H9 (cell line): ENCODE measurements around the gene BCL11B. TPM values are rescaled to one million over a fixed set of nuclear protein-coding genes. Genes with fewer than 3 reads are reported as not detected.

ENCODE experiments used
- DNase-seq: peaks from one replicate; pipeline ENCODE4 v3.0.0-alpha.2; 2017
- H2AFZ ChIP-seq: one replicate; pipeline ENCODE4 v1.6.1; 2013; ENCODE audit warnings: mild to moderate bottlenecking, low read length, control low read depth, moderate library complexity
- H2AK5ac ChIP-seq: 2 replicates; pipeline ENCODE4 v1.6.1; 2013; ENCODE audit warnings: low read length, control low read depth, mixed read lengths; ENCODE audit not compliant: insufficient read length
- H2BK120ac ChIP-seq: one replicate; pipeline ENCODE4 v1.6.1; 2013; ENCODE audit warnings: low read depth, mild to moderate bottlenecking, low read length, control low read depth, inconsistent platforms; ENCODE audit not compliant: poor library complexity, severe bottlenecking
- H2BK12ac ChIP-seq: 2 replicates; pipeline ENCODE4 v1.6.1; 2013; ENCODE audit warnings: low read length, control low read depth, mixed read lengths, low read depth; ENCODE audit not compliant: insufficient read length
- H2BK15ac ChIP-seq: 2 replicates; pipeline ENCODE4 v1.6.1; 2013; ENCODE audit warnings: low read depth, low read length, control low read depth
- H2BK20ac ChIP-seq: one replicate; pipeline ENCODE4 v1.6.1; 2013; ENCODE audit warnings: low read depth, mild to moderate bottlenecking, low read length, control low read depth, inconsistent platforms; ENCODE audit not compliant: poor library complexity, severe bottlenecking
- H2BK5ac ChIP-seq: 2 replicates; pipeline ENCODE4 v1.6.1; 2013; ENCODE audit warnings: low read length, control low read depth, mixed read lengths; ENCODE audit not compliant: insufficient read length
- H3K14ac ChIP-seq: 2 replicates; pipeline ENCODE4 v1.6.1; 2013; ENCODE audit warnings: low read length, control low read depth; ENCODE audit not compliant: insufficient read depth
- H3K18ac ChIP-seq: 2 replicates; pipeline ENCODE4 v1.6.1; 2013; ENCODE audit warnings: low read depth, mild to moderate bottlenecking, mixed read lengths, low read length, control low read depth; ENCODE audit not compliant: insufficient read length
- H3K23ac ChIP-seq: 2 replicates; pipeline ENCODE4 v1.6.1; 2013; ENCODE audit warnings: low read length, control low read depth, mixed read lengths, low read depth; ENCODE audit not compliant: insufficient read length
- H3K23me2 ChIP-seq: 2 replicates; pipeline ENCODE4 v1.6.1; 2013; ENCODE audit warnings: low read depth, mild to moderate bottlenecking, mixed read lengths, low read length, control low read depth; ENCODE audit not compliant: insufficient read length, poor library complexity, severe bottlenecking
- H3K27ac ChIP-seq: 2 replicates; pipeline ENCODE4 v1.5.1; 2013; ENCODE audit warnings: low read length, control low read depth, mixed read lengths, low read depth; ENCODE audit not compliant: insufficient read length
- H3K27me3 ChIP-seq: 2 replicates; pipeline ENCODE4 v1.6.1; 2013; ENCODE audit warnings: low read length, control low read depth, inconsistent platforms; ENCODE audit not compliant: insufficient read depth
- H3K4ac ChIP-seq: 2 replicates; pipeline ENCODE4 v1.6.1; 2013; ENCODE audit warnings: low read depth, mild to moderate bottlenecking, control low read depth, inconsistent platforms, low read length, moderate library complexity
- H3K4me1 ChIP-seq: 2 replicates; pipeline ENCODE4 v1.6.1; 2013; ENCODE audit warnings: low read length, control low read depth, inconsistent platforms; ENCODE audit not compliant: insufficient read depth
- H3K4me2 ChIP-seq: 2 replicates; pipeline ENCODE4 v1.6.1; 2013; ENCODE audit warnings: low read length, control low read depth, mixed read lengths; ENCODE audit not compliant: insufficient read length, insufficient read depth
- H3K56ac ChIP-seq: 2 replicates; pipeline ENCODE4 v1.6.1; 2013; ENCODE audit warnings: low read depth, mild to moderate bottlenecking, mixed read lengths, low read length, control low read depth; ENCODE audit not compliant: insufficient read length
- H3K79me1 ChIP-seq: 2 replicates; pipeline ENCODE4 v1.6.1; 2013; ENCODE audit warnings: low read depth, mild to moderate bottlenecking, moderate library complexity, low read length, control low read depth, inconsistent platforms; ENCODE audit not compliant: insufficient read depth, poor library complexity, severe bottlenecking
- H3K79me2 ChIP-seq: 2 replicates; pipeline ENCODE4 v1.6.1; 2013; ENCODE audit warnings: low read length, control low read depth, inconsistent platforms; ENCODE audit not compliant: insufficient read depth
- H3K9ac ChIP-seq: 2 replicates; pipeline ENCODE4 v1.6.1; 2013; ENCODE audit warnings: low read length, control low read depth, mixed read lengths; ENCODE audit not compliant: insufficient read length; ENCODE audit errors: extremely low read depth
- H3K9me3 ChIP-seq: one replicate; pipeline ENCODE4 v1.6.1; 2013; ENCODE audit warnings: low read depth, low read length, inconsistent platforms; ENCODE audit not compliant: control insufficient read depth
- H3T11ph ChIP-seq: one replicate; pipeline ENCODE4 v1.6.1; 2013; ENCODE audit warnings: mild to moderate bottlenecking, low read length, control low read depth, inconsistent platforms
- H4K20me1 ChIP-seq: one replicate; pipeline ENCODE4 v1.6.1; 2013; ENCODE audit not compliant: control insufficient read depth, insufficient read length, insufficient read depth
- H4K5ac ChIP-seq: 2 replicates; pipeline ENCODE4 v1.6.1; 2013; ENCODE audit warnings: low read depth, mild to moderate bottlenecking, mixed read lengths, low read length, control low read depth; ENCODE audit not compliant: insufficient read length
- H4K8ac ChIP-seq: replicated peaks from 2 replicates; pipeline ENCODE4 v1.6.1; 2013; ENCODE audit warnings: low read length, control low read depth, mixed read lengths, low read depth; ENCODE audit not compliant: insufficient read length
- H4K91ac ChIP-seq: 2 replicates; pipeline ENCODE4 v1.6.1; 2013; ENCODE audit warnings: low read depth, mild to moderate bottlenecking, moderate library complexity, mixed read lengths, low read length, control low read depth; ENCODE audit not compliant: insufficient read length
- H3K27ac Mint-ChIP-seq, 3 experiments: 2 replicates in 2 of 3; 3 replicates in 1 of 3; pipeline ENCODE4 v1.8.0; 2020 to 2021; ENCODE audit warnings: mixed read lengths in 3 of 3, mild to moderate bottlenecking in 1 of 3, moderate library complexity in 1 of 3
- H3K27me3 Mint-ChIP-seq: 2 replicates; pipeline ENCODE4 v1.8.0; 2021; ENCODE audit warnings: low read depth, mild to moderate bottlenecking, moderate library complexity, mixed read lengths
- H3K36me3 Mint-ChIP-seq, 3 experiments: 2 replicates in 2 of 3; 3 replicates in 1 of 3; pipeline ENCODE4 v1.8.0; 2020 to 2021; ENCODE audit warnings: low read depth in 3 of 3, mixed read lengths in 3 of 3; ENCODE audit not compliant: insufficient read depth in 1 of 3
- H3K4me1 Mint-ChIP-seq, 2 experiments: 2 replicates each; pipeline ENCODE4 v1.8.0; 2020; ENCODE audit warnings: mixed read lengths in 2 of 2
- H3K4me3 Mint-ChIP-seq, 2 experiments: 2 replicates in 1 of 2; 3 replicates in 1 of 2; pipeline ENCODE4 v1.8.0; 2020 to 2021; ENCODE audit warnings: mild to moderate bottlenecking in 2 of 2, mixed read lengths in 2 of 2, moderate library complexity in 1 of 2
- H3K9me3 Mint-ChIP-seq, 2 experiments: 2 replicates in 1 of 2; 3 replicates in 1 of 2; pipeline ENCODE4 v1.8.0; 2020; ENCODE audit warnings: mild to moderate bottlenecking in 2 of 2, mixed read lengths in 2 of 2, moderate library complexity in 1 of 2
- CTCF ChIP-seq: fragments of 200-600 bp; sonication (generic); conservative IDR thresholded peaks from 3 replicates; pipeline ENCODE4 v1.8.0; 2021; ENCODE audit warnings: antibody characterized with exemption, mild to moderate bottlenecking
- WGBS: extraction: QIAGEN DNeasy Blood & Tissue Kit; methylation state at CpG from one replicate; pipeline ENCODE4 v1.1.7; 2013; ENCODE audit warnings: missing lambda C conversion rate, low lambda C conversion rate, mixed read lengths; ENCODE audit not compliant: insufficient read length; ENCODE audit errors: extremely low coverage; 5-methylcytosine and 5-hydroxymethylcytosine counted together
- total RNA-seq: library from RNA; stranded (reverse); gene quantifications from 2 replicates; pipeline ENCODE4 v1.2.1, GENCODE V29; 2021

The BCL11B gene
- total RNA-seq, 1 experiment from 2014 or later = 4.9 TPM

DNA sequence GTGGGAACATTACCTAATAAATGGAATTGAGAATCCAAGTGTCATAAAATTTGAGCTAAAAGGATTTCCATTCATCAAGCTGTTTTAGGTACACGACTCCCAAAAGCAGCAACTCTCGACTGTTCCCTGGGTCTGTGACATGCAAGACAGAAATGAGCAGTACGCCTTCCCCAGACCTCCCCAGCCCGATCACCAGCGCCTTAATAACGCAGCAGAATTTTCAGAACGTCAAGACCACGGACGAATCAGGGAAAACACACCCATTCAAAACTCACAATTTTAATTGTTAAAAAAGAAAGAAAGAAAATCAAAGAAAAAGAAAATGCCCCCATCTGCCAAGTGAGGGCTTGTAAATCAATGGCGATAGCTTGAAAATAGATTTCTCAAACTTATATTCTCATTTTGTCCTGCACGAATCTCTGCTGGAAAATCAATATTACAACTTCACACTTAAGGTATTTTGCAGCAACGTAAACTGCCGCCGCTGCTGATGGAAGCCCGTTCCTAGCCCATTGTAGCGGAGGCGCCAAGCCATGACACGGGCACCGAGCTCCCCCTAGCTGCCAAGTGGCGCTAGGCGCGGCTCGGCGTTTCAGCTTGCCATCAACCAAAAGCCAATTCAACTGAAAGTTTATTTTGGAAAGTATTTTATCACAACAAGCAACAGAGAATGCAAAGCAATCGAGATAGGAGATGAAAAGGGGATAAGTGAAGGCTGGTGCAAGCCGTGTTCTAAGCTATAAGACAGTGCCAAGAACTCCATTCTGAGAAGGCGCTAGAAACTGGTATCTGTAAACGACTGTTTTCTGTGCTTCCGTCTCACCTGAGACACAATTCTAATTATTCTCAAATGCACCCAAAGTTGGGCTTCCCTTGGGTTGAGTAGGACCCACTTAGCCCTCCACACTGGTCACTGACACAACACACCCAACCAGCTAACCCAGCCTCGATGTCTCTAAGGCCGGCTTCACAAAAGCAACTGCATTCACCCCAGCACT, 5.5 kb downstream of the BCL11B start:
- DNase-seq = peak; percentile 78
- Histone ChIP-seq H3K18ac (no peak overlapping the region), H4K20me1 (peaks cover 5% of the 10 kb centered on the region), H2BK120ac (no peak overlapping the region), H3K4me2 (no peak overlapping the region), H3K14ac (no peak overlapping the region), H4K5ac (no peak overlapping the region), H3T11ph (no peak overlapping the region), H3K23me2 (peaks cover 9% of the 10 kb centered on the region), H2BK20ac (no peak overlapping the region), H2BK5ac (no peak overlapping the region), H2BK12ac (no peak overlapping the region), H3K79me2 (no peaks in the 10 kb centered on the region; the same call in 1 of the 2 replicates), H3K79me1 (no peaks in the 10 kb centered on the region), H2BK15ac (no peak overlapping the region), H3K9ac (peak overlapping the region; percentile 15), H3K27me3 (no peaks in the 10 kb centered on the region), H3K9me3 (no peaks in the 10 kb centered on the region), H4K8ac (no peak overlapping the region), H3K56ac (no peak overlapping the region), H2AK5ac (no peak overlapping the region), H4K91ac (no peak overlapping the region), H3K4ac (no peak overlapping the region), H3K27ac (no peak overlapping the region), H2AFZ (no peak overlapping the region), H3K23ac (no peak overlapping the region), H3K4me1 (peaks cover 22% of the 10 kb centered on the region; the same call in 1 of the 2 replicates)
- peak; percentile 100 for TF ChIP-seq CTCF
- peaks cover 76 to 81% of the 10 kb centered on the region in 2 experiments for H3K4me1 Mint-ChIP-seq
- no peak overlapping the region for H3K27ac Mint-ChIP-seq
- no peaks in the 10 kb centered on the region for H3K36me3 Mint-ChIP-seq
- H3K4me3 Mint-ChIP-seq = peak overlapping the region; percentile 34 to 59; a peak in 4 of 5 replicates
- peaks cover 17% of the 10 kb centered on the region for H3K27me3 Mint-ChIP-seq
- H3K9me3 Mint-ChIP-seq = peaks cover 0 to 3% of the 10 kb centered on the region in 2 experiments; a peak in 1 of 5 replicates
- WGBS = no CpG with 5 or more reads among the region's 31 CpGs
